DMS114 treated with DMSO at 0.1 percent for 48 hours (cell line): Measurements from ENCODE around the gene ATG13.
A peak's percentile ranks its signal among the peaks of the same experiment; 100 is the strongest.
"Not testable (repeated sequence)": the region's sequence is repeated elsewhere in the genome, so short reads cannot be mapped to it uniquely, and the experiment has no call there.

Experiments
- DNase-seq: peaks from one replicate; lab custom pipeline; 2025; ENCODE audit not compliant: unreplicated experiment; lab: John Stamatoyannopoulos, UW

ATG13 gene

DNA sequence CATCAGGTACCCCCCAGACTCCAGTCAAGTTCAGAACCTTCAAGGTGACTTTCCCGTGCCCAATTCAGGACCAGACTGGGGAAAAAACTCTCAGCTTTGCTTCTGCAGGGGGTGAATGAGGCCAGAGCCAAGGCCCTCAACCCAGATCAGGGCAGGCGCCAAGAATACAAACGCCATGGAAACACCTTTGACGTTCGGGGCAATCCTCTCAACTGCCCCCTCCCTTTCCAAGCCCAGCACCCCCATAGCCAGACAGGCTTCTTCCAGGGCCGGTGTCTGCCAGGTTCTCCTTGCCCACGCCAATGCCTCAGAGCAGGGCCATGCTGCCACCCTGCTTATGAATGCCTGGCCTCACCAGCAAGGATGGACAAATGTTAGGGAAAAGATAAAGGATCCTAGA lies 77.3 kb downstream of the ATG13 start:
- DNase-seq, result no peak

- DNase-seq, result no peak
These were observed 78.2 kb downstream of the ATG13 start for GRCh38 chr11:46695345-46696211.

DNA sequence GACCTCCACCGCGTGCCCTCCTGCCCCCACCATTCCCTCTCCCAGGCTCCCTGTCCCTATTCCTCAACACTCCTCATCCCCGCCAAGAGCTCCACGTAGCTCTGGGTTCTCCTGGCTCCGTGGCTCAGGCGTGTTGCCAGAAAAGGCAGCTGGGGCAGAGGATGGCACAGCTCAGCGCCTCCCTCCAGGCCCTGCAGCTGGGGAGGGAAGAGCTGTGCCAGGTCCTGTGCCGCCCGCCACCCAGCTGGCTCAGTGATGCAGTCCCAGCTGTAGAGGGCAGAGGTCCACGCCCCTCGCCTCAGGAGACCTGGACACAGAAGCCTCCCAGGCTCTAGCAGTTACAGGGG lies 78.8 kb downstream of the ATG13 start:
- no peak for DNase-seq

- no peak for DNase-seq
These were observed 80.0 kb downstream of the ATG13 start for GRCh38 chr11:46697303-46697702.

DNA sequence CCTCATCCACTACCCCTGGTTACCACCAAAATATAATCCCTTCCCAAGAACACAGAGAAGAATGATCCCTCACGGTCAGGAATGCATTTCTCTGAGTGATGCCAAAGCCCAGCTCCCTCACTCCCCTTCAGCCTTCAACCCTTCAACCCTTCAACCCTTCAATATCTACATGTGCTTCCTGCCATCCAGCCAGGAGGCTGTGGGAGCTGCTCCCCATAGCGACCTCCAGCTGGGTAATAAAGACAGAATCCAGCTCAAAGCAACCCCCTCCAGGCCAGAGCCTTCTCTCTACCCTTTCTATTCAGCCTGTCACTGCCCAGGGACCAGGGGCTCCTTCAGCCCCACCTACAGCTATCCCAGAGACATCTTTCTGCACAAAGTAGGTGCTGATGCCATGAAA lies 80.4 kb downstream of the ATG13 start:
- DNase-seq, result no peak

DNA sequence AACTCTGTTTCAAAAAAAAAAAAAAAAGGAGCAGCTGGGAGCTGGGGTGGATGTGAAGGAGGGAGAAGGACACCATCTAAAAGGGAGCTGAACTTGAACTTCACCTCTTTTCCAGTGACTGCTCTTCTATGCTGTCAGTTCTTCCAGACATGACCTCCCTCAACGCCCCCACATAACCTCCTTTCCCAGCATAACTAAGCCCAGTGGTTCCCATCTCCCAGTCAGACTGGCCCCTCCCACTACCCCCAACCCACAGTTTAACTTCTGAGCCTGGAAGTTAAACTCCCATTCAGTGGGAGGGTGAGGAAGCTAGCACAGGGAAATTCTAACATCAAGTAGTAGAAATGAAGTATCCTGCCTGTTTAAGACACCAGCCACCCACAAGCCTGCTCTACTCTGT lies 81.2 kb downstream of the ATG13 start:
- DNase-seq, result no peak

GRCh38 chr11:46700241-46701077 lies 83.1 kb downstream of the ATG13 start, which contains the start of the genes ARHGAP1 and ZNF408:
Gene ARHGAP1 (minus strand): TSS chr11:46700619. CDS start chr11:46696107, 4,512 bp downstream.
Gene ZNF408 (plus strand): TSS chr11:46701031. CDS start chr11:46701048, 17 bp downstream.
- DNase-seq, result peak; percentile 94

- DNase-seq, result no peak
These were observed 83.8 kb downstream of the ATG13 start for GRCh38 chr11:46701078-46701654.

DNA sequence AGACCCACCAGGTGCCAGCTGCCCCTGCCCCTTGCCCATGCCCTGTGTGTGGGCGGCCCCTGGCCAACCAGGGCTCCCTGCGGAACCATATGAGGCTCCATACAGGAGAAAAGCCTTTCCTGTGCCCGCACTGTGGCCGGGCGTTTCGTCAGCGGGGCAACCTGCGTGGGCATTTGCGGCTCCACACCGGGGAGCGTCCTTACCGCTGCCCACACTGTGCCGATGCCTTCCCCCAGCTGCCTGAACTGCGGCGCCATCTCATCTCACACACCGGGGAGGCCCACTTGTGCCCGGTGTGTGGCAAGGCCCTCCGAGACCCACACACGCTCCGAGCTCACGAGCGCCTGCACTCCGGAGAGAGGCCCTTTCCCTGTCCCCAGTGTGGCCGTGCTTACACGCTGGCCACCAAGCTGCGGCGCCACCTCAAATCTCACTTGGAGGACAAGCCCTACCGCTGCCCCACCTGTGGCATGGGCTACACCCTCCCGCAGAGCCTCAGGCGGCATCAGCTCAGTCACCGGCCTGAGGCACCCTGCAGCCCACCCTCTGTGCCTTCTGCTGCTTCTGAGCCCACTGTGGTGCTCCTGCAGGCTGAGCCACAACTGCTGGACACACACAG lies 87.8 kb downstream of the ATG13 start:
- no peak for DNase-seq

DNA sequence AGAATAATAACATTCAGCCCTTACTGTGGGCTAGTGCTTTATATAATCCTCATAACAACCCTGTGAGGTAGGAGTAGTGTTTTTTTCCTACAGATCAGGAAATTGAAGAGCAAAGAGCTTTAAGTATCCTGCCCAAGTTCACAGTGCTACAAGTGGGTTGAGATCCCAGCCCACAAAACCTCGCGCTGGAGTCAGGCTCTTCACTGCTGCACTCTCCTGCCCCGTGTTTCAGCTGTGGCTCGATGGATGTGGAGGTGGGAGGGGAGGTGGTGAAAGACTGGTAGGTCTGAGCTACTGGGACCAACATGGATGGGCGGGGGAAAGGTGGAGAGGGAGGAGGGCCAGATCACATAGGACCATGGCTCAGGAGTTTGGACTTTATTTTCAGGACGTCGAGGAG lies 89.5 kb downstream of the ATG13 start:
- DNase-seq, result no peak

GRCh38 chr11:46709351-46709750 lies 92.0 kb downstream of the ATG13 start:
- not testable (repeated sequence) for DNase-seq

- no peak for DNase-seq
These were observed 93.5 kb downstream of the ATG13 start for GRCh38 chr11:46710821-46711269.

GRCh38 chr11:46711303-46711702 lies 94.0 kb downstream of the ATG13 start:
- DNase-seq, result no peak

GRCh38 chr11:46712874-46713576 lies 95.7 kb downstream of the ATG13 start:
- no peak for DNase-seq

GRCh38 chr11:46717825-46718154 lies 100.4 kb downstream of the ATG13 start:
- DNase-seq, result not testable (repeated sequence)

- no peak for DNase-seq
These were observed 101.0 kb downstream of the ATG13 start for GRCh38 chr11:46718155-46719019.

- no peak for DNase-seq
These were observed 101.7 kb downstream of the ATG13 start, which contains the start of gene F2 for GRCh38 chr11:46719048-46719542. Gene F2 (plus strand): TSS chr11:46719213. CDS start chr11:46719236, 23 bp downstream.

GRCh38 chr11:46719543-46720218 lies 102.3 kb downstream of the ATG13 start:
- DNase-seq, result no peak

DNA sequence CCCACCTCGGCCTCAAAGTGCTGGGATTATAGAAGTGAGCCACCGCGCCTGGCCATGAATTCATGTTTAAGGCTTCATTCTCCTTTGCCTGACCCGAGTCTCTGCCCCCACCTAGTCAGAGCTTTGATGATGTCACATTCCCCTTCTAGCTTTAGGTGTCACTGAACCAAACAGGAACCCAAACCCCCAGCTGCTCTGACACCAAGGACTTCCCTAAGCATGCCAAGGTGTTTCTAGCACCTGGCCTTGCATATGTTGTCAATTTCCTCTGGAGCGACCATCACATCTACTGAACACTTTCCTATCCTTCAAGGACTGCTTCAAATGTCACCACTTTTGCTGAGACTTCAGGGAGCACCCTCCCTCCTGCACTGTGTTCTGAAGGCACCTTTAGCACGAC lies 103.9 kb downstream of the ATG13 start:
- DNase-seq, result no peak
